SK-N-MC (cell line): ENCODE data around the gene SPATA31D1.

Experiments used
- DNase-seq: peaks from one replicate; pipeline ENCODE4 v3.0.0-alpha.2; 2011; ENCODE audit warnings: low read depth, low spot score
- H3K27ac ChIP-seq: fragments of 200-600 bp; sonication (generic); 2 replicates; pipeline ENCODE4 v1.5.1; 2016; ENCODE audit warnings: mixed run types
- H3K36me3 ChIP-seq: fragments of 200-600 bp; sonication (generic); 2 replicates; pipeline ENCODE4 v1.6.1; 2017; ENCODE audit warnings: antibody characterized with exemption, low read length, mixed read lengths; ENCODE audit not compliant: insufficient read depth
- H3K4me3 ChIP-seq: fragments of 200-600 bp; sonication (generic); 2 replicates; pipeline ENCODE4 v1.5.1; 2016
- H3K9ac ChIP-seq: fragments of 200-600 bp; sonication (generic); 2 replicates; pipeline ENCODE4 v1.8.0; 2017; ENCODE audit warnings: mixed run types, mixed read lengths; ENCODE audit not compliant: insufficient read length
- H3K9me3 ChIP-seq: fragments of 200-600 bp; sonication (generic); 2 replicates; pipeline ENCODE4 v1.6.1; 2017; ENCODE audit warnings: low read depth, mild to moderate bottlenecking, antibody characterized with exemption, low read length, moderate library complexity, mixed read lengths
- EZH2 ChIP-seq: fragments of 200-600 bp; sonication (generic); IDR thresholded peaks from one replicate; pipeline ENCODE4 v1.6.1; 2017; ENCODE audit warnings: antibody characterized with exemption
- FOXP2 ChIP-seq: optimal IDR thresholded peaks from 2 replicates; pipeline ENCODE3; 2011; ENCODE audit warnings: mild to moderate bottlenecking, moderate library complexity; ENCODE audit not compliant: insufficient read depth; ENCODE audit errors: extremely low read length, control extremely low read depth
- POLR2AphosphoS5 ChIP-seq: IDR thresholded peaks from 2 replicates; pipeline ENCODE4 v1.6.1; 2012; ENCODE audit warnings: mild to moderate bottlenecking, low read depth, low read length, borderline replicate concordance

The SPATA31D1 gene

GRCh38 chr9:82011133-82011532, 22.6 kb downstream of the SPATA31D1 start:
- Histone ChIP-seq H3K27ac (no peak overlapping the region), H3K9me3 (no peaks in the 10 kb centered on the region), H3K36me3 (no peaks in the 10 kb centered on the region), H3K4me3 (no peak overlapping the region), H3K9ac (no peak overlapping the region)
- DNase-seq: no peak
- TF ChIP-seq POLR2AphosphoS5 (no peak), FOXP2 (no peak), EZH2 (no peak)

- Histone ChIP-seq H3K9ac (no peak overlapping the region), H3K36me3 (no peaks in the 10 kb centered on the region), H3K4me3 (no peak overlapping the region), H3K9me3 (no peaks in the 10 kb centered on the region), H3K27ac (no peak overlapping the region)
- DNase-seq: no peak
- TF ChIP-seq EZH2 (no peak), POLR2AphosphoS5 (no peak), FOXP2 (no peak)
Observed at GRCh38 chr9:82012276-82012675, 23.7 kb downstream of the SPATA31D1 start.

DNA sequence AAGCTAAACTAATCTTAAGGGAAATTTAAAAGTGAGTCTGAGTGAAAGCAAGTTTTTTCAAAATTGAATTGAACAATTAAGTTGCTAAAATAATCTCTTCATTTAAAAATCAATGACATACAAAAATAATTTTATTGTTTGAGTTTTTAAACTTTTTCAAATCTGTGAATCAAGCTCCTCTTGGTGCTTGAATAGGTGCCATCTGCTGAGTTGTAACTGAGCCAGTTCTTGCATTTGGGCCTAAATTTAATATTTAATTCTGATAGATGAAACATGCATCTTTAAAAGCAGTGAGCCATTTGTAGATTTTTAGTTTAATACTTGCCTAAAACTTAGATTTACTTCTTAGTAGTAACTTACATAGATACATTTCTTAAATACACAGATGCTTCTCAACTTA, 31.8 kb downstream of the SPATA31D1 start:
- TF ChIP-seq POLR2AphosphoS5: no peak
- no peak for TF ChIP-seq FOXP2

GRCh38 chr9:82021198-82021597, 32.6 kb downstream of the SPATA31D1 start:
- no peak overlapping the region for H3K9ac ChIP-seq
- no peak for TF ChIP-seq POLR2AphosphoS5
- no peak for TF ChIP-seq FOXP2
- no peak for TF ChIP-seq EZH2
- H3K4me3 ChIP-seq: no peak overlapping the region
- no peak for DNase-seq
- no peak overlapping the region for H3K27ac ChIP-seq
- no peaks in the 10 kb centered on the region for H3K36me3 ChIP-seq
- no peaks in the 10 kb centered on the region for H3K9me3 ChIP-seq

More for the DNA sequence above, 31.8 kb downstream of the SPATA31D1 start:
- Histone ChIP-seq H3K9me3 (no peaks in the 10 kb centered on the region), H3K36me3 (no peaks in the 10 kb centered on the region), H3K27ac (no peak overlapping the region), H3K9ac (no peak overlapping the region), H3K4me3 (no peak overlapping the region)
- DNase-seq: no peak

GRCh38 chr9:82022121-82022520, 33.5 kb downstream of the SPATA31D1 start:
- Histone ChIP-seq H3K27ac (no peak overlapping the region), H3K9me3 (no peaks in the 10 kb centered on the region), H3K4me3 (no peak overlapping the region), H3K9ac (no peak overlapping the region), H3K36me3 (no peaks in the 10 kb centered on the region)
- TF ChIP-seq EZH2 (no peak), FOXP2 (no peak), POLR2AphosphoS5 (no peak)
- DNase-seq: no peak

DNA sequence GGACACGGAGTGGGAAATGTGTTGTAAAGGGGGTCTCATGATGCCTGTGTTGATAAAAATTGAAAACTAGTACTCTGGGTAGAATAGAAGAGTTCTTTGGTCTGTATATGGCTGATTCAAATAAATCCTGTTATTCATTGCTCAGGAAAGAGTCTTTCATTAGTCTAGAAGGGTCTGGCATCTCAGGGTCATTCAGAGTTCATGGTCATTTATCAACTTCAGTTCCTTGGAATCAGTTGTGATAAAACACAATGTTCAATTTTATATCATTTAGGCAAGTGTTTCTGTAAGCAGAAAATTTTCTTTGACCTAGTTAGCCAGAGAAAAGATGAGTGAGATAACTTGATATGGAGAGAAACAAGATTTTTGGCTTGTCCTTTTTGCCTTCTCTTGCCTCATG, 36.3 kb downstream of the SPATA31D1 start:
- no peak overlapping the region for H3K27ac ChIP-seq
- no peak overlapping the region for H3K9ac ChIP-seq
- no peaks in the 10 kb centered on the region for H3K36me3 ChIP-seq
- no peak for DNase-seq
- no peak overlapping the region for H3K4me3 ChIP-seq
- no peaks in the 10 kb centered on the region for H3K9me3 ChIP-seq
- TF ChIP-seq EZH2 (no peak), POLR2AphosphoS5 (no peak), FOXP2 (no peak)

DNA sequence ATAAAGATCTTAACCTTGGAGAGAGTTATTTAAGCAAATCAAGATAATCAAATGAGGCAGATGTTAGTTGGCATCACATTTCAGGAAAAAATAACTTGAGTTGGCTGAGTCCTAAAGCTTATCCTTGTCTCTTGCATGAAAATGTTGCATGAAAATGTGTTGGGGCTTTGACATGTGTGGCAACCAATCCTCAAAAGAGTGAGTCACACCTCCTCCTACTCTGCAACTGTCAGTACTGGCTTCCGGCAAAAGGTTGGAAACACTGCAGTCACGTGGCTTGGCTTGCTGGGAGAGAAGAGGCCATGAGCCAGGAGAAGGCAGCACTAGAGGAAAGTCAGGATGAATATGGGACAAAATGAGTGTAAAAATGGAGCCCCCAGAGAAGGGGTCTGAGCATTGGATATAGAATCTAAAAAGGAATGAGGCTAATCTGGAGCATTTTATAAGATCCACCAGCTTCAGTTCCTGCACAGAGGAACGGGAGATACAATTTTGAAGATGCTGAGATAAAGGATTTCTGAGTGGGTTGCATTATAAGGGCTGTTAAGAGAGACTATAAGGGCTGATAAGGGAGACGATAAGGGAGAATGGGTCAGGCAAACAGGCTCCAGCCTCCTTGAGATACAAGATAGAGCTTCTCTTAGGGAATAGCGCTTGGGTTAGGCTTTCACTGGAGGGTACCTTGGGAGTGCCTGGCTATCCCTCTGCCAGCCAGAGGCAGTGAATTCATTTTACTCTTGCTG, 43.1 kb downstream of the SPATA31D1 start:
- DNase-seq: no peak
- Histone ChIP-seq H3K27ac (no peak overlapping the region), H3K9ac (no peak overlapping the region), H3K36me3 (no peaks in the 10 kb centered on the region), H3K4me3 (no peak overlapping the region), H3K9me3 (no peaks in the 10 kb centered on the region)
- TF ChIP-seq EZH2 (no peak), POLR2AphosphoS5 (no peak), FOXP2 (no peak)

GRCh38 chr9:82034956-82035731, 46.6 kb downstream of the SPATA31D1 start:
- Histone ChIP-seq H3K4me3 (no peak overlapping the region), H3K27ac (no peak overlapping the region), H3K36me3 (no peaks in the 10 kb centered on the region), H3K9ac (no peak overlapping the region), H3K9me3 (no peaks in the 10 kb centered on the region)
- TF ChIP-seq EZH2 (no peak), FOXP2 (no peak)
- DNase-seq: no peak

- Histone ChIP-seq H3K27ac (no peak overlapping the region), H3K4me3 (no peak overlapping the region), H3K9ac (no peak overlapping the region), H3K9me3 (no peaks in the 10 kb centered on the region), H3K36me3 (no peaks in the 10 kb centered on the region)
- no peak for TF ChIP-seq EZH2
- no peak for TF ChIP-seq POLR2AphosphoS5
- no peak for TF ChIP-seq FOXP2
- no peak for DNase-seq
Observed at GRCh38 chr9:82036086-82036485, 47.5 kb downstream of the SPATA31D1 start.
